DOHH2 (cell line): ENCODE results near the gene MEX3C.

Experiments used
- H3F3A ChIP-seq: fragments of 200-600 bp; sonication (generic), shearing (Covaris generic); 2 replicates; pipeline ENCODE4 v1.6.0; 2016; ENCODE audit warnings: antibody characterized with exemption, mild to moderate bottlenecking; ENCODE audit not compliant: control insufficient read depth, insufficient read depth
- H3K27ac ChIP-seq: fragments of 200-600 bp; sonication (generic); 2 replicates; pipeline ENCODE4 v1.5.1; 2014; ENCODE audit warnings: low read depth, mild to moderate bottlenecking, low read length, moderate library complexity
- H3K27me3 ChIP-seq: fragments of 200-600 bp; sonication (generic); 2 replicates; pipeline ENCODE4 v1.6.1; 2014; ENCODE audit warnings: mild to moderate bottlenecking, low read length, mixed read lengths; ENCODE audit not compliant: control insufficient read depth
- H3K36me3 ChIP-seq: fragments of 200-600 bp; sonication (generic); 2 replicates; pipeline ENCODE4 v1.6.1; 2014; ENCODE audit warnings: mild to moderate bottlenecking, low read length, moderate library complexity, mixed read lengths; ENCODE audit not compliant: control insufficient read depth
- H3K4me1 ChIP-seq: fragments of 200-600 bp; sonication (generic); 2 replicates; pipeline ENCODE4 v1.6.1; 2014; ENCODE audit warnings: mild to moderate bottlenecking, low read length, mixed read lengths; ENCODE audit not compliant: control insufficient read depth
- H3K4me2 ChIP-seq: fragments of 200-600 bp; sonication (generic); 2 replicates; pipeline ENCODE4 v1.6.0; 2014; ENCODE audit warnings: mild to moderate bottlenecking, low read length, moderate library complexity
- H3K4me3 ChIP-seq: fragments of 200-600 bp; sonication (generic); 2 replicates; pipeline ENCODE4 v1.5.1; 2014; ENCODE audit warnings: mild to moderate bottlenecking, low read length, mixed read lengths
- H3K79me2 ChIP-seq: fragments of 200-600 bp; sonication (generic); 2 replicates; pipeline ENCODE4 v1.6.1; 2014; ENCODE audit warnings: mild to moderate bottlenecking, low read length, mixed read lengths; ENCODE audit not compliant: control insufficient read depth
- H3K9me2 ChIP-seq: fragments of 200-600 bp; sonication (generic); replicated peaks from 2 replicates; pipeline ENCODE4 v1.6.1; 2014; ENCODE audit warnings: mild to moderate bottlenecking, low read length, mixed read lengths; ENCODE audit not compliant: control insufficient read depth
- H3K9me3 ChIP-seq: fragments of 200-600 bp; sonication (generic); 2 replicates; pipeline ENCODE4 v1.6.1; 2014; ENCODE audit warnings: antibody characterized with exemption, low read length, mixed read lengths; ENCODE audit not compliant: control insufficient read depth, insufficient read depth
- H4K20me1 ChIP-seq: fragments of 200-600 bp; sonication (generic); 2 replicates; pipeline ENCODE4 v1.6.0; 2014; ENCODE audit warnings: low read depth, mild to moderate bottlenecking, antibody characterized with exemption, low read length, moderate library complexity; ENCODE audit not compliant: control insufficient read depth, insufficient read depth
- CTCF ChIP-seq: fragments of 200-600 bp; sonication (generic); IDR thresholded peaks from one replicate; pipeline ENCODE4 v1.5.1; 2014; ENCODE audit warnings: antibody characterized with exemption, mild to moderate bottlenecking, low read depth, low read length; ENCODE audit not compliant: poor library complexity, severe bottlenecking
- EZH2phosphoT487 ChIP-seq: fragments of 200-600 bp; sonication (generic); IDR thresholded peaks from 2 replicates; pipeline ENCODE4 v1.6.1; 2017; ENCODE audit warnings: borderline replicate concordance, mild to moderate bottlenecking, antibody characterized with exemption, low read length, moderate library complexity, mixed read lengths

MEX3C gene

GRCh38 chr18:51154431-51155063 is 42.9 kb downstream of the MEX3C start:
- Histone ChIP-seq H3K4me2 (peak overlapping the region; percentile 68), H3K9me2 (no peaks in the 10 kb centered on the region), H3K9me3 (no peaks in the 10 kb centered on the region), H3K4me1 (peaks cover 36% of the 10 kb centered on the region), H3K27ac (no peak overlapping the region), H3K4me3 (peak overlapping the region; percentile 47), H3F3A (no peaks in the 10 kb centered on the region), H4K20me1 (no peaks in the 10 kb centered on the region), H3K27me3 (0 out of 2 replicates have a peak, but pooled peaks cover 7% of the 10 kb centered on the region), H3K36me3 (no peaks in the 10 kb centered on the region), H3K79me2 (no peaks in the 10 kb centered on the region)
- TF ChIP-seq CTCF (no peak), EZH2phosphoT487 (no peak)

GRCh38 chr18:51153659-51154371 is 43.7 kb downstream of the MEX3C start:
- peak overlapping the region; percentile 30 for H3K27ac ChIP-seq
- peak overlapping the region; percentile 68 for H3K4me2 ChIP-seq

GRCh38 chr18:51151568-51152511 is 45.6 kb downstream of the MEX3C start:
- Histone ChIP-seq H3K79me2 (no peaks in the 10 kb centered on the region), H3K27me3 (peaks cover 13% of the 10 kb centered on the region; the same call in 1 of the 2 replicates), H3K36me3 (no peaks in the 10 kb centered on the region), H3K4me2 (peak overlapping the region; percentile 48), H3F3A (no peaks in the 10 kb centered on the region), H3K4me3 (peak overlapping the region; percentile 18), H3K27ac (no peak overlapping the region), H3K9me2 (no peaks in the 10 kb centered on the region), H3K9me3 (no peaks in the 10 kb centered on the region), H3K4me1 (peaks cover 29% of the 10 kb centered on the region), H4K20me1 (no peaks in the 10 kb centered on the region)
- TF ChIP-seq EZH2phosphoT487 (no peak), CTCF (peak; percentile 34)

More at GRCh38 chr18:51153659-51154371, 43.7 kb downstream of the MEX3C start:
- Histone ChIP-seq H3K36me3 (no peaks in the 10 kb centered on the region), H3F3A (no peaks in the 10 kb centered on the region), H3K4me1 (peaks cover 30% of the 10 kb centered on the region), H3K4me3 (peak overlapping the region; percentile 47), H4K20me1 (no peaks in the 10 kb centered on the region), H3K9me3 (no peaks in the 10 kb centered on the region), H3K9me2 (no peaks in the 10 kb centered on the region), H3K27me3 (0 out of 2 replicates have a peak, but pooled peaks cover 7% of the 10 kb centered on the region), H3K79me2 (no peaks in the 10 kb centered on the region)
- TF ChIP-seq CTCF, result no peak
- no peak for TF ChIP-seq EZH2phosphoT487
